ENCODE data around the gene CHRM2.

DNA sequence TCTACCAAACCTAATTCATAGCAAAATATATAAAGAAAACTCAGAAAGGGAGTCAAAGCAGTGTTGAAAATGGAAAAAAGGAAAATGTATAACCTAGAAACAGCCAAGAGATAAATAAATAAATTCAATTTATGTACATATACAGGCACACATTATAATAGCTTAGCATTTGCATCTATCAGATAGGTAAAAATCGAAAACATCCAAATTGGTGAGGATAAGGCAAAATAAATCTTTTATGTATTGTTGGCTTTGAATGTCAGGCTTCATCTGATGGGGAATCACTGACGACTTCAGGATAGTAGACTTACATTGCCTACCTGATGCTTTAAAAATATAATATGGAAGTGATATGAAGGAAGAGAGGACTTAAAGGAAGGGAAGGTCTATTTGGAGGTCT, 20.6 kb upstream of the CHRM2 start:
- no peak for TF ChIP-seq PHF21A (IDR thresholded peaks at IDR 0.05; ENCODE audit: borderline replicate concordance, low read depth)
- TF ChIP-seq, protein P1, sequence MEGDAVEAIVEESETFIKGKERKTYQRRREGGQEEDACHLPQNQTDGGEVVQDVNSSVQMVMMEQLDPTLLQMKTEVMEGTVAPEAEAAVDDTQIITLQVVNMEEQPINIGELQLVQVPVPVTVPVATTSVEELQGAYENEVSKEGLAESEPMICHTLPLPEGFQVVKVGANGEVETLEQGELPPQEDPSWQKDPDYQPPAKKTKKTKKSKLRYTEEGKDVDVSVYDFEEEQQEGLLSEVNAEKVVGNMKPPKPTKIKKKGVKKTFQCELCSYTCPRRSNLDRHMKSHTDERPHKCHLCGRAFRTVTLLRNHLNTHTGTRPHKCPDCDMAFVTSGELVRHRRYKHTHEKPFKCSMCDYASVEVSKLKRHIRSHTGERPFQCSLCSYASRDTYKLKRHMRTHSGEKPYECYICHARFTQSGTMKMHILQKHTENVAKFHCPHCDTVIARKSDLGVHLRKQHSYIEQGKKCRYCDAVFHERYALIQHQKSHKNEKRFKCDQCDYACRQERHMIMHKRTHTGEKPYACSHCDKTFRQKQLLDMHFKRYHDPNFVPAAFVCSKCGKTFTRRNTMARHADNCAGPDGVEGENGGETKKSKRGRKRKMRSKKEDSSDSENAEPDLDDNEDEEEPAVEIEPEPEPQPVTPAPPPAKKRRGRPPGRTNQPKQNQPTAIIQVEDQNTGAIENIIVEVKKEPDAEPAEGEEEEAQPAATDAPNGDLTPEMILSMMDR (IDR thresholded peaks at IDR 0.05 in 2 of 3, conservative IDR thresholded peaks at IDR 0.05 in 1 of 3; ENCODE audit: insufficient read depth in 2 of 3, low read depth in 1 of 3, low read length in 3 of 3) = no peak
- TF ChIP-seq, protein P2, sequence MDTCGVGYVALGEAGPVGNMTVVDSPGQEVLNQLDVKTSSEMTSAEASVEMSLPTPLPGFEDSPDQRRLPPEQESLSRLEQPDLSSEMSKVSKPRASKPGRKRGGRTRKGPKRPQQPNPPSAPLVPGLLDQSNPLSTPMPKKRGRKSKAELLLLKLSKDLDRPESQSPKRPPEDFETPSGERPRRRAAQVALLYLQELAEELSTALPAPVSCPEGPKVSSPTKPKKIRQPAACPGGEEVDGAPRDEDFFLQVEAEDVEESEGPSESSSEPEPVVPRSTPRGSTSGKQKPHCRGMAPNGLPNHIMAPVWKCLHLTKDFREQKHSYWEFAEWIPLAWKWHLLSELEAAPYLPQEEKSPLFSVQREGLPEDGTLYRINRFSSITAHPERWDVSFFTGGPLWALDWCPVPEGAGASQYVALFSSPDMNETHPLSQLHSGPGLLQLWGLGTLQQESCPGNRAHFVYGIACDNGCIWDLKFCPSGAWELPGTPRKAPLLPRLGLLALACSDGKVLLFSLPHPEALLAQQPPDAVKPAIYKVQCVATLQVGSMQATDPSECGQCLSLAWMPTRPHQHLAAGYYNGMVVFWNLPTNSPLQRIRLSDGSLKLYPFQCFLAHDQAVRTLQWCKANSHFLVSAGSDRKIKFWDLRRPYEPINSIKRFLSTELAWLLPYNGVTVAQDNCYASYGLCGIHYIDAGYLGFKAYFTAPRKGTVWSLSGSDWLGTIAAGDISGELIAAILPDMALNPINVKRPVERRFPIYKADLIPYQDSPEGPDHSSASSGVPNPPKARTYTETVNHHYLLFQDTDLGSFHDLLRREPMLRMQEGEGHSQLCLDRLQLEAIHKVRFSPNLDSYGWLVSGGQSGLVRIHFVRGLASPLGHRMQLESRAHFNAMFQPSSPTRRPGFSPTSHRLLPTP (IDR thresholded peaks at IDR 0.05; ENCODE audit: borderline replicate concordance, extremely low read depth, insufficient read length) = no peak
- TF ChIP-seq HDAC8 (tag; IDR thresholded peaks at IDR 0.05) = no peak
- TF ChIP-seq TCF7L2 (IDR thresholded peaks at IDR 0.05; ENCODE audit: low read depth, low read length) = no peak
- no peak for TF ChIP-seq ESRRA (IDR thresholded peaks at IDR 0.05; ENCODE audit: borderline replicate concordance, low read depth)
- no peak for TF ChIP-seq POLR2G (IDR thresholded peaks at IDR 0.05; ENCODE audit: low read depth, low read length)
- TF ChIP-seq CBX5 (IDR thresholded peaks at IDR 0.05; ENCODE audit: borderline replicate concordance, low read depth) = no peak
- no peak for TF ChIP-seq ZNF282 (CRISPR knock-in tag; IDR thresholded peaks at IDR 0.05)
- TF ChIP-seq ZNF121 (CRISPR knock-in tag; conservative IDR thresholded peaks at IDR 0.05) = no peak
- TF ChIP-seq ZNF699 (CRISPR knock-in tag; IDR thresholded peaks at IDR 0.05; ENCODE audit: insufficient replicate concordance) = no peak
- no peak for TF ChIP-seq MEF2D (tag; conservative IDR thresholded peaks at IDR 0.05; ENCODE audit: low read depth)
- TF ChIP-seq MAZ (CRISPR knock-in tag; conservative IDR thresholded peaks at IDR 0.05 in 1 of 2, IDR thresholded peaks at IDR 0.05 in 1 of 2) = no peak
- TF ChIP-seq ZSCAN32 (CRISPR knock-in tag; IDR thresholded peaks at IDR 0.05) = no peak

Data from K562 (cell line).